ENCODE measurements around the gene IKZF5.
A peak's percentile ranks its signal among the peaks of the same experiment; 100 is the strongest.

Gene IKZF5

DNA sequence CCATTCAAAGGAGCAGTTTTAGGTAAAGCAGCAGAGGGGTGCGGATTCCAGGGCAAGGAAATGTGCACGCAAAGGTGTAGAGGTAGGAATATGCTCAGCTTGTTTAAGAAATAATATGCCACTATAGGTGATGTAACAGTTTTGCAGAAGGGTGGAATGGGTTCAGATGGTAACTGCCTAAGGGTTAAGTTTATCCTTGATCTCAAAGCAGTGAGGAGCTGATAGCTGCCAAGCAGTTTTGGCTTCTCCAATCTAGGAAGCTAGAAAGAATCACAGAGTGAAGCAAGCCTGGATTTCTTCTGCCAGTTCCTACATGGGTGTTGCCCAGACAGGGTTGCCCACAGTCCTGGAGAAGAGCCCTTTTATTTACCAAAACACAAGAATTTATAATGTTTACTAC, 6.2 kb upstream of the IKZF5 start:
- DNase-seq (ENCODE audit: low spot score), result no peak

DNA sequence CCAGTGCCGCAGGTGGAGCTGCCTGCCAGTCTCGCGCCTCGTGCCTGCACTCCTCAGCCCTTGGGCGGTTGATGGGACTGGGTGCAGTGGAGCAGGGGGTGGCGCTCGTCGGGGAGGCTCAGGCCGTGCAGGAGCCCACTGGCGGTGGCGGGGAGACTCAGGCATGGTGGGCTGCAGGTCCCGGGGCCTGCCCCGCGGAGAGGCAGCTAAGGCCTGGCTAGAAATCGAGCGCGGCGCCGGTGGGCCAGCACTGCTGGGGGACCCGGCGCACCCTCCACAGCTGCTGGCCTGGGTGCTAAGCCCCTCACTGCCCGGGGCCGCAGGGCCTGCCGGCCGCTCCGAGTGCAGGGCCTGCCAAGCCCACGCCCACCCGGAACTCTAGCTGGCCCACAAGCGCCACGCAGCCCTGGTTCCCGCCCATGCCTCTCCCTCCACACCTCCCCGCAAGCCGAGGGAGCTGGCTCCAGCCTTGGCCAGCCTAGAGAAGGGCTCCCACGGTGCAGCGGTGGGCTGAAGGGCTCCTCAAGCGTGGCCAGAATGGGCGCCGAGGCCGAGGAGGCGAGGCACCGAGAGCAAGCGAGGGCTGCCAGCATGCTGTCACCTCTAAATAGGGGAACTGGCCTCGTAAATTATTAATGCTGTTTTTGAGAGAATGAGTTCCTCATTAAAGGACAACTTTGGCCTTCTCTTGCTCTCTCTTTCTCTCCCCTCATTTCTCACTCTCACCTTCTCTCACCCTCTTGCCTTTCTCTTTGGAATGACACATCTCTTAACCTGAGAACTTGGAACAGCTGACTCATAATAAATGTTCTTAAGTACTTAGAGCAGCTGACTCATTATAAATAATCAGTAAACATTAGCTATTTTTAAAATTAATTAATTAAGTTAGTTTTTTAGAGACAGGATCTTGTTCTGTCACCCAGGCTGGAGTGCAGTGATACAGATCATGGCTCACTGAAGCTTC, 5.1 kb upstream of the IKZF5 start:
- DNase-seq (ENCODE audit: low spot score), result no peak

DNA sequence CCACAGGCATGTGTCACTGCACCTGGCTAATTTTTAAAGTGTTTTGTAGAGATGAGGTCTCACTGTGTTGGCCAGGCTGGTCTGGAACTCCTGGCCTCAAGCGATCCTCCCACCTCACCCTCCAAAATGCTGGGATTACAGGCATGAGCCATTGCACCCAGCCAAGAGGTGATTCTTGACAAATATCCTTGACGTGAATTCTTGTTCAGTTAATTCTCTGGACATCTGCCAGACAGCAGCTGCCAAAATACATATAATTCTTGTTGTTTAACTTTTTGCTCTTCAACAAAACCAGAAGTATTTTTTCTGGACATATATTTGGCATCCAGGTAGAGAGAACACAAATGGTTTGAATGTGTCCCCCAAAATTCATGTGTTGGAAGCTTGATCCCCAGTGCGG, 3.4 kb upstream of the IKZF5 start:
- no peak for DNase-seq (ENCODE audit: low spot score)

DNA sequence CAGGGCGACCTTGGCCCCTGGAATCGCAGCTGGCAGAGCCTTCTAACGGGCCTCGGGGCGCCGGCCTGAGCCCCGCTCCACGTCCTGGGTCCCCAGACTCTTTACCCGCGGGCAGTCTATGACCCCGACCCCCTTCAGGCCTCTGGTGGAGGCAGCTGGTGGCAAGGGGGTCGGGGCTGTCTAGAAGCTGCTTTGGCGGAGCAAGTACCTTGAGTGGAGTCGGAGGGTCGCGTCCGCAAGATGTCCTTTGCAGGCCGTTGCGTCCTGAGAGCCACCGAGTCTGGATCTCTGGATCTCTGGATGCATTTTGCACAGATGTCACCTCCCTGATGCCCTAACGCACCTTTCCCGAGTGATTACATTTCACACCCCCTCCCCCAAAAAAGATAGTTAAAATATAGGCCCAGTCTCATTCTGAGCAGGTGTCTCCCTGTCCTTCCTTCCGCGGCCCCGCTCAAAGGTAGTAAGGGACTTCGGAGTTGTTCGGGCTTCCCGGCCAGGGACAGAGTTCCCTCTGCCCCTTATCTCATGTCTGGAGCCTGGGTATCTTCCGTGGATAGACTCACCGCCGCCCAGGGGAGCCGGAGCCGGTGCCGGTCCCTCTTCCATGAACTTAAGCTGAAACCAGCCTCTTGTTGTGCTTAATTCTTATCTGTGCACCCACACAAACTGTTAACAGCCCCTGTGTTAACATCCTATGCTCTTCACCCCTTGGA, 668 bp upstream of the IKZF5 start:
- peak; percentile 20 for DNase-seq (ENCODE audit: low spot score)

DNA sequence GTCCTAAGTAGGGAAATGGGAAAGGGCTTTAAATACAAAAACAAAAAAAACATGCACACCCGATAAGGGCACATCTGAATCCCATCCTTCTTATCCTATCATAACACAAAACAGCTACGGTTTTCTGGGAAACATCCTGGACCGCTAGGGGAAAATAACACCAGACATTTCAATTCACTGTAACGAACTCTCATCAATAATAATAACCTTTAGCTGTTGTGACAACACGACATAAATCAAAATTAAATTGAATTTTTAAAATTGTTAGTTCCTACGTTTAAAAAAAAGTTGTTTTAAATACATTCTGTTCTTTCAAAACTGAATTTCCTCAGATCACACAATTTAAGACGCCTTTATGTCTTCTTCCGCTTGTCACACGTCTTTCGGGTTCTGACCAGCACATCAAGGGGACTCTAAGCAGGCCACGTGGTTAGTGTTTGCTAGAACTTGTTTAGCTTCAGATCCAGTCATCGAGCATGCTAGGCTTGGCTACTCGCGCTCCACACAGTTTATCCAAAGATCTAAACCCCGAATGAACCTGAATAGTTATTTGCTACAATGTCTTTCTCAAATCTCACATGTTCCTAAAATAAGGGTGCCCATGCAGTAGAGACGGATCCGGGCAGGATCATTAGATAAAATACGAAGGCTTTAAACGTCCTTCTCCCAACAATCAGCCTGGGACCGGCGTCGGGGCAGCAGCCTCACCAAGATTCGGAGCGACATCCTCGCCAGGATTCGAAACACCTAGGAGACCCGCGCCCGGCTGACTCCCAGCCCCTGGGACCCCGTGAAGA, 839 bp downstream of the IKZF5 start:
- DNase-seq (ENCODE audit: low spot score), result peak; percentile 53

DNA sequence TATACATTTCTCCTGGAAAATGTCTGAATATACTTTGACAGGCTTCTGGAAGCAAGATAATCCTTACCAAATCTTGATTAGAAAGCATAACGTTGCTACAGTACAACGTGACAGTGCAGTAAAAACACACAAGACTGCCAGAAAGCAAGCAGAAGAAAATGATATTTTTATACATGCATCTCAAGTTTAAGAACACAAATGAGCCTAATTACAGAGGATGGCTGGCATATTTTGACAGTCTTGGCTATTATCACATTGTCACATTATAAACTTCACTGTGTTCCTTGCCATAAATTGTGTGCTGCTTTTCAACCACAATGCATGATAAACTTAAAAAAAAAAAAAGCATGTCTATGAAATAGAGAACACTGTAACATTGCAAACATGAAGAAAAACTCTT, 4.3 kb downstream of the IKZF5 start:
- no peak for DNase-seq (ENCODE audit: low spot score)

DNA sequence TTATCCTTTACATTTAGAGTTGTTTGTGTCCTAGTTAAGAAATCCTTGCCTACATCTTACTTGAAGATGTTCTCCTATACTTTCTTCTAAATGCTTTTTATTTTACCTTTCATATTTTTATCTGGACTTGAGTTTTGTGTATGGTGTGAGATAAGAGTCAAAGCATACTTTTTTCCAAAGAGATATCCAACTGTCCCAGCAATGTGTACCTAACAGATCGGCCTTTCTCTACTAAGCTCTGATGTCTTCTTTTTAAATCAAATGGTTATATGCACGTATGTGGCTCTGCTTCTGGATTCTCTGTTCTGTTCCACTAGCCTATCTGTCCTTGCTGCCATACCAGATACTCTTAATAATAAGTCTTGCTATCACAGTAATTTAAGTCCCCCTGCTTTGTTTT, 7.2 kb downstream of the IKZF5 start:
- no peak for DNase-seq (ENCODE audit: low spot score)

DNA sequence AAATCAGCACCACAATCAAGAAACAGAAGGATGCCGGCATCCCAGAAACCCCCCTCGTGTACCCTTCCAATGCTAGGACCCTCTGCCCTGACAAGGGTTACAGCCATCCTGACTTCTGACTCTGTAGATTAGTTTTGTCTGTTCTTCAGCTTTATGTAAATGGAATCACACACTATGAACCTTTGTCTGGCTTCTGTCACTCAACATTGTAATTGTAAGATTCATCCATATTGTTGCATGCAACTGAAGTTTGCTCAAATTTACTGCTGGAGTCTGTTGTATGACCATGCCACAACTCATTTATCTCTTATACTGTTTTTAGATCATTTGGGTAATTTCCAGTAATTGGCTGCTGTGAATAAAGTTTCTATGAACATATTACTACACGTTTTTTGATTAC, 8.4 kb downstream of the IKZF5 start:
- DNase-seq (ENCODE audit: low spot score), result no peak

DNA sequence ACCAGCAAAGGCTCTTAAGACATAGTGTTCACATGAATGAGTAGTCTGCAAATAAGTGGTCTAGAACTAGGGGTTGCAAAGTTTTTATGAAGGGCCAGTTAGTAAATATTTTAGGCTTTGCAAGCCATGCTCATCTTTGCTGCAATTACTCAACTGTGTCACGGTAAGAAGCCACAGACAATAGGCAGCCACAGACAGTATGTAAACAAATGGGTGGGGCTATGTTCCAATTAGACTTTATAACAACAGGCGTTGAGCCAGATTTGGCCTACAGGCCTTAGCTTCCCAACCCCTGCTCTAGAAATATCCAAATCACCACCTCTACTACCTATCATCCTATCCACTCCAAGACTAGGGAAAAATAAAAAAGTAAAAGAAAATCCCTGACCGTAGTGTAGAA, 9.2 kb downstream of the IKZF5 start:
- no peak for DNase-seq (ENCODE audit: low spot score)

DNA sequence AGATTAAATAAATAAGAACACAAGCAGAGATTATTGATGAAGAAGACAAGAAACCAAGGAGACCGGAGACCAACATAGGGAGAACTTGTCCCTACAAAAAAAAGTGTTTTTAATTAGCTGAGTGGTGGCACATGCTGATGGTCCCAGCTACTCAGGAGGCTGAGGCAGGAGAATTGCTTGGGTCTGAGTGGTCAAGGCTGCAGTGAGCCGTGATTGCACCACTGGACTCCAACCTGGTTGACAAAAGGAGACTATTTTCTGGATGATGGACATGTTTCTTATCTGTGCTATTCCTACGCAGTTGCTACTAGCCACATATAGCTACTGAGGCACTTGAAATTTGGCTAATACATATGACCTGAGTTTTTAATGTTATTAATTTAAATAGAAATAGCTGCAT, 9.7 kb downstream of the IKZF5 start:
- no peak for DNase-seq (ENCODE audit: low spot score)

DNA sequence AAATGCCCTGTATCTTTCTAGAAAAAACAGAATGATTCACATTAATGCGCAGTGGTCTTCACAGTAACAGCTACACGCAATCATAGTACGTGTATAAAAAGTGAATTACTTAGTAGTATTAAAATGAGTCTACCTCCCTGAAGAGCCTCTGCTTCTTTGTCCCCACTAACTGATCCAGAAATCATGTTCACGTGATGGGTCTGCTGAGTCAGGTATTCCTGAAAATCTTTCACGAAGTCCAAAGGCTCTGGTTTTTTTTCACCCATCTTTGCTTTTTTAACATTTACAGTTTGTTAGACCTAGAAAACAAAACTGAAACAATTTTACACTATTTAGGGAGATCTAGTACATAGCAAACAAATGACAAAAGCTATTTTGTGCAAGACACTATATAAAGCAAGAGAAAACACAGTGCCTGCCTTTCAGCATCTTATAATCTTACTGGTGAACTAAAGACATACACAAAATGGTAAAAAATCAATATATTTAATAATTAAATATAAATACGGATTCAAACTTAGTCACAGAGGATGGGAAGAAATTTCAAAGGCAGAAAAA, 10.2 kb downstream of the IKZF5 start:
- DNase-seq (ENCODE audit: low spot score), result no peak

DNA sequence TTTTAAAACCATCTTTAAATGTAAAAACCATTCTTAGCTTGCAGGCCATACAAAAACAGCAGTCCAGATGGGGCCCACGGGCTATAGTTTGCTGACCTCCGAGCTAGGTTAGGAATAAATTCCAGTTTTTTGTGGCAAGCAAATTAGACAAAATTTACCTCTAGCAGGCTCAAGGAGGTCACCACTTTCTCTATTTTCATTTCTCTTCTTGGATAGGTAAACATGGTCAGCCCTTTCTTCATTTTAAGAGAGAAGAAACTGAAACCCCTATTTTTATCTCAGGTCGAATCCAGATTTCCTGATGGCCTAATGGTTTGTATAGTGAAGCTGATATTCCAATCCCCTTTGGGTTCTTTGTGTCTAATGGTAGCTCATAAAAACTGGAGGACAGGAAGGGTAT, 10.7 kb downstream of the IKZF5 start:
- no peak for DNase-seq (ENCODE audit: low spot score)

DNA sequence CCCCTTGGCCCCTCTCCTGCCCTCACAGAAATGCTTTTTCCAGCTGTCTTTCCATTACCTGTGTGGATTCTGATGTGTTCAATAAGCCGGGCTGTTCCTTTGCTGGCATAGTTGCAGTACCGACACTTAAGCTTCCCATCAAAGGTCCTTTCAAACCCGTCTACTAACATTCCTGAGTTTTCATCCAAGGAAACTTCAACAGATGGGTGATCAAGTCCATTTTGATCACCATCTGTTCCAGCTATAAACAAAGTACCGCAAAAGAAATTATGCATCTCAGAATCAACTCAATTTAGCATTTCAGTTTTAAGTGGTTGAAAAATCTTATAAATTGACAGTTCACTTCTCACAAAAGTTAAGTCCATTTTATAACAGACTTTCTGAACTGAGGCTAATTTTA, 12.7 kb downstream of the IKZF5 start:
- DNase-seq (ENCODE audit: low spot score), result no peak

DNA sequence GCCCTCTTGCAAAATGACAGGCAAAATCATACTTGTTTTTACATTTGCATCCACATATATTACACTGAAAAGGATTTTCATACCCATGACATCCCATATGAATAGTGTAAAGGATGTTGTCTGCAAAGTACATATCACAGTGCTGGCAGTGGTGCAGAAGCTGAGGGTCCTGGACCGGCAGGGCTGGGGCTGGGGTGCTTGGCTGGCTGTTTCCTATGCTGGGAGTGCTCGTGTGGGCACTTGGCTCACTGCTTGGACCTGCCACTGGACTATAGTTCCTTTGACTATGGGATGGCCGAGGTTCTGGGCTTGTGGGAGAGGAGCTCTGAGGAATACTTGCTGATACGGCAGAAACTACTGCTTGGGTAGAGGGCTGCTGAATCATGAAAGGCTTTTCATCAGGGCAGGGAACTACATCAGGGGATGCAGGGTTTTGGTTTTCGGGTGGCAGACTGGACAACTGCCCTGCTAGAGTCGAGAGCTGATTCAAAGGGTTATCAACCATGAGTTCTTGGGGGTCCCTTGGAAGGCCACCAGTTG, 14.7 kb downstream of the IKZF5 start:
- DNase-seq (ENCODE audit: low spot score), result no peak

DNA sequence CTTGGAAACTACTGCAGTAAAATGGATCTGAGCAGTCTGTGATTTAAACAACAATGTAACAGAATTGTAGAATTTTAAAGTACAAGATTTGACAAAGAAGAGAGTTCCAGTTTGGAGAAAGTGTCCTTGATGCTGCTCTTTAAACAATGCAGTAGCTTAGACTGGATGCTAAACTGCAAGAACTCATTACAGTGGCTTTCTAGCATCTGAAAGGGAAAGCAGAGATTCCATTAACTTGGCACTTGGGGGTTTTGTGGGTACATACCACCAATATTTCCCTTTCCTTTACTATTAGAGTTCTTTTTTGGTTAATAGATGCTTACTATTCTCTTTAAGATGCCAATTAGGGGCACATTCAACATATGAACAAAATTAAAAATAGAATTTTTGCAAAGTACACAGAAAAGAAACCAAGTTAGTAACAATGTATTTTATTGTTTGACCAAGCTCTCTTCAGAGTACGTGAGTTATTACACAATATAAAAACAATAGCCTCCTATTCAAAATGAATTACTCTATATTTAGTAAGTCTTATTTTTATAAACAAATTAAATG, 16.5 kb downstream of the IKZF5 start:
- no peak for DNase-seq (ENCODE audit: low spot score)

DNA sequence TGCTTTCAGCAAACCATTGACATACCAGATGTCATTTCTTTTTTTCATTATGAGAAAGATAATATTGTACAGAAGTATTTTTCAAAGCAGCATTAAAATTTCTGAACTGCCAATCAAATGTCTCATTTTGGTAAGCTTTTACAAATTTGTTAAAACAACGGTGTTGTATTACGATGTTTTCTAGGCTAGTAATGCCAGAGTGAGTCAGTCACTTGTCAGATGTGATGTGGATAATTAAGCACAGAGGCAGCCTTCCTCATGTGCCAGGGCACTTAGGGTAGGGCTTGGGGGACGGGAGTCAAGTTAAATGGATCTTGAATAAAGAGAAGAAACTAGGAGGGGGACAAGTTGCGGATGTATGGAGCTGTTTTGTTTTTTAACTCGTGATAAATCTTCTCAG, 18.3 kb downstream of the IKZF5 start:
- DNase-seq (ENCODE audit: low spot score), result no peak

DNA sequence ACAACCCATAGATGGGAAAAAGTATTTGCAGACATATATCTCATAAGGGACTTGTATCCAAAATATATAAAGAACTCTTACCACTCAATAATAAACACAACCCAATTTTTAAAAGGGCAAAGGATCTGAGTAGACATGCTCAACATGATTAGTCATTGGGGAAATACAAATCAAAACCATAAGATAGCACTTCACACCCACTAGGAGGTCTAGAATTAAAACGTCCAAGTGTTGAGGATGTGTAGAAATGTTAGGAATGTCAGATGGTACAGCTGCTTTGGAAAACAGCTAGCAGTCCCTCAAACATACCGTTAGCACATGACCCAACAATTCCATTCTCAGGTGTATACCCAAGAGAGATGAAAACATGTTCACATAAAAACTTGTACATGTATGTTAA, 20.1 kb downstream of the IKZF5 start:
- no peak for DNase-seq (ENCODE audit: low spot score)

DNA sequence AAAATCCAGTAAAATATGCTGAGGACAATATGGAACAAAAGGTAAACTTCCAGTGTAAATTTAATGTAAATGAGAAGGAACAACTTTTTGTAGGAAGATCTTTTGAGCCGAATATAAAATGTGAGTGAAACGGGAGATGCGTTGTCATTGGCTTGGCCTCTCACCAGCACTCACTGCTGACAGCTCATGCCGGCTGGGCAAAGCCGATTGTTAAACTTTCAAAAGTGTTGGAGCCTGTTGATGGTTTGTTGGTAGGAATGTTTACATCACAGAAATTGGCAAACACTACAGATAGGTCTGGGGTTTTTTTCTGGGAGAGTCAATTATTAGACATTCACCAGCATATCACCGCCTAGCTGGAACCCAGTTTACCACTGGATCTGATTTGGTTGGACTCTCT, 22.3 kb downstream of the IKZF5 start:
- DNase-seq (ENCODE audit: low spot score), result no peak

DNA sequence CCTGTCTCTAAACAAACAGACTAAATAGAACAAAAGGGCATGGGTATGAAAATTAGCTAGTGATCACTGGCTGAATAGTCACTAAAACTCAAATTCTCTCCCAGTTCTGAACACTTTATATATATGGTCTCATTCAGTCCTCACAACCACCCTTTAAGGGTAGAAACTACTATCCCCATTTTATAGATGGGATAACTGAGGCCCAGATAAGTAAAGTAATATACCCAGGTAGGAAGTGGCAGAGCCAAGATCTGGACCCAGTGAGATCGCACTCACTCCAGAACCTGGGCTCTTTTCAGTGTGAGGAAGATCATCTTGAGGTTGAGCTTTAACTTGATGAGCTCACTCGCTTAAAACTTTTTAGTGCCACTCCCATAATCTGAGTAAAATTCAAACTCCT, 23.9 kb downstream of the IKZF5 start:
- no peak for DNase-seq (ENCODE audit: low spot score)

DNA sequence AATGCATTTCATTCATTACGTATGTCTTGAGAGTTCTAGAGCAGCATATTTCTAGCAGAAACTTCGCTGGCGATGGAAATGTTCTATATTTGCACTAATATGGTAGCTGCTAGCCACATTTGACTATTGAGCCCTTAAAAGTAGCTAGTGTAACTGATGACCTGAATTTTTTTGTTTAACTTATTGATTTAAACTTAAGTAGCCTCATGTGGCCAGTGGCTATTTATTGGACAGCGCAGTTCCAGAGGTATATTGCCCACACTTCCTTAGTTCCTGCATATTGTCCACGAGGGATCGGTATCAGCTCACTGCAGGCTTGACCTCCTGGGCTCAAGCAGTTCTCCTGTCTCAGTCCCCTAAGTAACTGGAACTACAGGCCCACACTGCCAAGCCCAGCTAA, 24.7 kb downstream of the IKZF5 start:
- DNase-seq (ENCODE audit: low spot score), result no peak

DNA sequence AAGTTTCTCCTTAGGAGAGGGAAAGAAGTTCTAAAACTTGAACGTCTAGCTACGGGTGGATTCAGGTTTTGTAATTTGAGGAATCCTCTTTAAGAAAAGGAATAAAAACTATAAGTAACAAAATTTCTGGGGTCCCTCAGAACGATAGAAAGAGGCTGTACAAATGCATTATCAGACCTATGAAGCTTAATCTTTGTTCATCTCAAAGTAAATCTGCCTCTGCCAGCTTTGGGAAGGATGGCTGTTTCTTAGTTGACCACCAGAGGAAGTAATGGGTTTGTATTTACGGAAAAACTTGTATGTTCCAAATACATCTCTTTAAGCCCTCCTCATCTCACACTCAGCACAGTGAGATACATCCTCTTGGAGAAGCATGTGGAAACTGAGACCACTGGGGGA, 27.5 kb downstream of the IKZF5 start:
- peak; percentile 17 for DNase-seq (ENCODE audit: low spot score)

All from hematopoietic multipotent progenitor cell treated with erythropoietin and hydrocortisone succinate and interleukin-3 and kit ligand, for 15 days (in vitro differentiated cells).